MCF 10A (cell line): ENCODE data around the gene SLC2A10. TPM values are rescaled to one million over a fixed set of nuclear protein-coding genes. Genes with fewer than 3 reads are reported as not detected.

Source experiments
- BruUV-seq: library from RNA; stranded (reverse); fragments of 400-500 nt; replicated peaks from 2 replicates; lab custom pipeline; 2021; lab: Mats Ljungman, UMichigan
- CTCF ChIA-PET: fragments of 300-600 bp; sonication (Branson Sonifier 250); formaldehyde crosslinking; extraction: SDS; loops from one replicate; lab custom pipeline; 2021; ENCODE audit warnings: antibody characterized with exemption, inconsistent platforms; lab: Yijun Ruan, JAX
- POLR2A ChIA-PET: fragments of 300-600, 350-650 bp; sonication (Branson Sonifier 250); formaldehyde crosslinking; extraction: SDS; loops from one replicate; lab custom pipeline; 2020; ENCODE audit warnings: antibody characterized with exemption, inconsistent platforms; lab: Yijun Ruan, JAX
- DNase-seq: peaks from one replicate; pipeline ENCODE4 v3.0.0-alpha.2; 2018; ENCODE audit not compliant: unreplicated experiment
- H3K27ac Mint-ChIP-seq: one replicate; pipeline ENCODE4 v1.8.0; 2022; ENCODE audit warnings: mild to moderate bottlenecking, low read depth, mixed read lengths; ENCODE audit not compliant: unreplicated experiment
- H3K27me3 Mint-ChIP-seq: one replicate; pipeline ENCODE4 v1.8.0; 2022; ENCODE audit warnings: mixed read lengths; ENCODE audit not compliant: insufficient read depth, unreplicated experiment
- H3K36me3 Mint-ChIP-seq: one replicate; pipeline ENCODE4 v1.8.0; 2022; ENCODE audit warnings: mild to moderate bottlenecking, moderate library complexity, mixed read lengths; ENCODE audit not compliant: insufficient read depth, unreplicated experiment
- H3K4me1 Mint-ChIP-seq: one replicate; pipeline ENCODE4 v1.8.0; 2022; ENCODE audit warnings: mixed read lengths; ENCODE audit not compliant: insufficient read depth, unreplicated experiment
- H3K4me3 Mint-ChIP-seq: one replicate; pipeline ENCODE4 v1.8.0; 2022; ENCODE audit warnings: mild to moderate bottlenecking, moderate library complexity, mixed read lengths; ENCODE audit not compliant: unreplicated experiment
- H3K9me3 Mint-ChIP-seq: one replicate; pipeline ENCODE4 v1.8.0; 2022; ENCODE audit warnings: mixed read lengths; ENCODE audit not compliant: unreplicated experiment
- intact Hi-C: fragments of 100-400 bp; cut with micrococcal nuclease; formaldehyde crosslinking; loops from 2 replicates; pipeline ENCODE4 v1.14.1; 2022
- total RNA-seq: library from RNA; stranded (reverse); gene quantifications from 2 replicates; pipeline ENCODE4 v1.2.3, GENCODE V29; 2022
- TF ChIP-seq, protein P1 (sequence below): fragments of 200-600 bp; IDR thresholded peaks from one replicate; pipeline ENCODE4 v1.8.0; 2022; ENCODE audit warnings: antibody characterized with exemption, mild to moderate bottlenecking; ENCODE audit not compliant: unreplicated experiment

The SLC2A10 gene
- total RNA-seq, 1 experiment from 2014 or later = not detected

DNA sequence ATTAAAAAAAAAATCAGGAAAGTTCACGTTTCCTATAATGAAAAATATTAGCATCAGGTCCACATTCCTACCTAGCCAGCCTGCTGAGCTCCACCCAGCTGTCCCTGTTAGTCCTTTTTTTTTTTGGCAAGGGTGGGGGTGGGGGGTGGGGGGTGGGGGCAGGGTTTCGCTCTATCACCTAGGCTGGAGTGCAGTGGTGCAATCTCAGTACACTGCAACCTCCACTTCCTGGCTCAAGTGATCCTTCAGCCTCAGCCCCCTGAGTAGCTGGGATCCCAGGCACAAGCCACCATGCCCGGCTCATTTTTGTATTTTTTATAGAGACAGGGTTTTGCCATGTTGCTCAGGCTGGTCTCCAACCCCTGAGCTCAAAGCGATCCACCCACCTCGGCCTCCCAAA lies 7.5 kb upstream of the SLC2A10 start:
- Mint-ChIP-seq H3K27me3 (no peaks in the 10 kb centered on the region), H3K9me3 (peaks cover 7% of the 10 kb centered on the region), H3K4me1 (no peaks in the 10 kb centered on the region), H3K4me3 (no peak overlapping the region), H3K36me3 (no peaks in the 10 kb centered on the region), H3K27ac (no peak overlapping the region)
- intact Hi-C loops = no loop called here
- TF ChIP-seq, protein P1, sequence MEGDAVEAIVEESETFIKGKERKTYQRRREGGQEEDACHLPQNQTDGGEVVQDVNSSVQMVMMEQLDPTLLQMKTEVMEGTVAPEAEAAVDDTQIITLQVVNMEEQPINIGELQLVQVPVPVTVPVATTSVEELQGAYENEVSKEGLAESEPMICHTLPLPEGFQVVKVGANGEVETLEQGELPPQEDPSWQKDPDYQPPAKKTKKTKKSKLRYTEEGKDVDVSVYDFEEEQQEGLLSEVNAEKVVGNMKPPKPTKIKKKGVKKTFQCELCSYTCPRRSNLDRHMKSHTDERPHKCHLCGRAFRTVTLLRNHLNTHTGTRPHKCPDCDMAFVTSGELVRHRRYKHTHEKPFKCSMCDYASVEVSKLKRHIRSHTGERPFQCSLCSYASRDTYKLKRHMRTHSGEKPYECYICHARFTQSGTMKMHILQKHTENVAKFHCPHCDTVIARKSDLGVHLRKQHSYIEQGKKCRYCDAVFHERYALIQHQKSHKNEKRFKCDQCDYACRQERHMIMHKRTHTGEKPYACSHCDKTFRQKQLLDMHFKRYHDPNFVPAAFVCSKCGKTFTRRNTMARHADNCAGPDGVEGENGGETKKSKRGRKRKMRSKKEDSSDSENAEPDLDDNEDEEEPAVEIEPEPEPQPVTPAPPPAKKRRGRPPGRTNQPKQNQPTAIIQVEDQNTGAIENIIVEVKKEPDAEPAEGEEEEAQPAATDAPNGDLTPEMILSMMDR = no peak
- CTCF ChIA-PET = interaction anchor here (0.6 to 1.2 kb wide), 3 partner anchors 13 to 496 kb away, joined by 3 to 4 read pairs (median 3); partner anchors contain the start of gene TP53RK
- DNase-seq = no peak
- no TSS peak for BruUV-seq
- POLR2A ChIA-PET = interaction anchor here (0.7 to 2.8 kb wide), 2 partner anchors 13 to 298 kb away, joined by 3 to 23 read pairs; partner anchors contain the start of gene TP53RK

DNA sequence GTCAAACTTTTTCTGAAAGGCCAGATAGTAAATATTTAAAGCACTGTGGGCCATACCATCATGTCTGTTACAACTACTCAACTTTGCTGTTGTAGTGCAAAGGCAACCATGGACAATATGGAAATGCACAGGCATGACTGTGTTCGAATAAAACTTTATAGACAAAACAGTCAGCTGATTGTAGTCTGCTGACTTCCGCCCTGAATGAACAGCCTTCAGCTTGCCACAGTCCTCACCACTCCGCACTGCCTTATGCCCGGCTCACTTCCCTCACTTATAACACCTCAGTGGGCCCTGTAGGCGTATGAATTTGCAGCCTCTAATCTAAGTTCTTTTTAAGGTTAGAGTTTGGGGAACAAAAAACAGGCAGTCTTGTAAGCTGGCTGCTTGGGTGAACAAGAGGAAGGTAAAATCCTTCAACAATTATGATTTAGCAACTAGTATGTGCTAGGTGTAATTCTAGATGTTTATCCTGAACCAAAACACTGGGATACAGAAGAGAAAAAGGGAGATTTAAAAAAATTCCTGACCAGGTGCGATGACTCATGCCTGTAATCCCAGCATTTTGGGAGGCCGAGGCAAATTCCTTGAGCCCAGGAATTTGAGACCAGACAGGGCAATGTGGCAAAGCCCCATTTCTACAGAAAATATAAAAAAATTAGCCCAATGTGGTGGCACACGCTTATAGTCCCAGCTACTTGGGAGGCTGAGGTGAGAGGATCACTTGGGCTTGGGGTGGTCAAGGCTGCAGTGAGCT lies 6.8 kb upstream of the SLC2A10 start:
- Mint-ChIP-seq H3K36me3 (no peaks in the 10 kb centered on the region), H3K27ac (no peak overlapping the region), H3K4me3 (no peak overlapping the region), H3K27me3 (no peaks in the 10 kb centered on the region), H3K4me1 (no peaks in the 10 kb centered on the region), H3K9me3 (peaks cover 7% of the 10 kb centered on the region)
- CTCF ChIA-PET = interaction anchor here (0.6 to 1.6 kb wide), 4 partner anchors 12 to 495 kb away, joined by 3 to 13 read pairs (median 4); partner anchors contain the start of gene TP53RK
- TF ChIP-seq, protein P1 = no peak
- DNase-seq = no peak
- intact Hi-C loops = no loop called here
- POLR2A ChIA-PET = interaction anchor here (0.7 to 2.8 kb wide), 2 partner anchors 13 to 298 kb away, joined by 3 to 23 read pairs; partner anchors contain the start of gene TP53RK
- BruUV-seq = no TSS peak

DNA sequence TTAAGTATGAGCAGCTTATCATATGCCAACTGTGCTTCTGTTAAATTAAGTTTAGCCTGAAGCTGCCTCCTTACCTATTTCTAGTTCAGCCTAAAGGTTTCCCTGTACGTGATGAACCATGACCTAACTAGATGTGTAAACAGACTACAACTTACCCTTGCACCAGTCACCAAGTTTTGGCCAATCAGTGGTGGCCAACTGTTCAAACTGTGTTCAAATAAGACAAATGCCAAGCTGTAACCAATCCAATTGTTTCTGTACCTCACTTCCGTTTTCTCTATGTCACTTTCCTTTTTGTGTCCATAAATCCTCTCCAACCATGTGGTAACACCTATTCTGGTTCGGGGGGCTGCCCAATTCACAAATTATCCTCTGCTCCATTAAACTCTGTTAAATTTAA lies 6.0 kb upstream of the SLC2A10 start:
- Mint-ChIP-seq H3K4me3 (no peak overlapping the region), H3K4me1 (no peaks in the 10 kb centered on the region), H3K9me3 (peaks cover 7% of the 10 kb centered on the region), H3K27ac (no peak overlapping the region), H3K27me3 (peaks cover under 1% of the 10 kb centered on the region), H3K36me3 (no peaks in the 10 kb centered on the region)
- DNase-seq = no peak
- intact Hi-C loops = no loop called here
- ChIA-PET CTCF (interaction anchor here (0.6 to 1.6 kb wide), 5 partner anchors 13 to 658 kb away, joined by 3 to 13 read pairs (median 3); no protein-coding TSS in a partner anchor), POLR2A (interaction anchor here (0.7 to 2.8 kb wide), 4 partner anchors 8 to 18 kb away, joined by 4 to 23 read pairs (median 5); partner anchors contain the start of gene TP53RK)
- TF ChIP-seq, protein P1 = no peak
- BruUV-seq = no TSS peak

DNA sequence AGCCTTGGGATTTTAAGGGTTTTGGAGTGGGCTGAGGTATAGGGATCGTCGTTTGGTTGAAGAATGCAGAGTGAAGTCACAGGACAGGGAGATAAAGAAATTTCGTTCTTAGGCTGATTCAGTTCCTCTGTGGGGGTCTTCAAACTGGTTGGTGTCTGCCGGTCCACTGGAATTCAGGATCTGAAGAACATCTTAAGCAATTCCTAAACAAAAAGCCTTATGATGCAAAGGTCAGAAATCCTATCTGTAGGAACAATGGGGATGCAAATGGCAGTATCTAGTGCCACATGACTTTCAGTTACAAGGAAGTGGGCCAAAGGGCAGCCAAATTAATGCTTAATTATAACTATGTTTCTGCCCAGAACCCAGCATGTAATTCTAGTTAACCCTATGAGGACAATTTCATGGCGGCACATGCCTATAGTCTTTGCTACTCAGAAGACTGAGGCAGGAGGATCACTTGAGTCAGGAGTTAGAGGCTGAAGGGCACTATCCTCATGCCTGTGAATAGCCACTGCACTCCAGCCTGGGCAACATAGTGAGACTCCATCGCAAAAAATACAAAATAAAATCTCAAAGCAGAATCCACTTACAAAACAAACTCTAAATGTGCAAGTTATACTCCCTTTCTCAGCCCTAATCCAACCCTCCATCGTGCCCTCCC lies 4.6 kb upstream of the SLC2A10 start:
- H3K9me3 Mint-ChIP-seq = peaks cover 7% of the 10 kb centered on the region
- POLR2A ChIA-PET = interaction anchor here (0.7 to 1.3 kb wide), 3 partner anchors 15 to 1492 kb away, joined by 3 to 6 read pairs (median 3); partner anchors contain the start of gene TP53RK
- no TSS peak for BruUV-seq
- intact Hi-C loops = no loop called here
- no peaks in the 10 kb centered on the region for H3K4me1 Mint-ChIP-seq
- DNase-seq = no peak
- no peak overlapping the region for H3K4me3 Mint-ChIP-seq
- CTCF ChIA-PET = no interaction called here
- TF ChIP-seq, protein P1 = no peak
- no peaks in the 10 kb centered on the region for H3K36me3 Mint-ChIP-seq
- H3K27ac Mint-ChIP-seq = no peak overlapping the region
- H3K27me3 Mint-ChIP-seq = peaks cover 12% of the 10 kb centered on the region
